H1 (cell line): ENCODE measurements around the gene COL21A1. TPM values are rescaled to one million over a fixed set of nuclear protein-coding genes. Genes with fewer than 3 reads are reported as not detected.

Experiments
- CTCF ChIA-PET: fragments of 300-600 bp; sonication (Branson Sonifier 250); formaldehyde crosslinking; loops from one replicate; lab custom pipeline; 2021; ENCODE audit not compliant: partially characterized antibody; lab: Charles Lee
- POLR2A ChIA-PET: fragments of 300-600 bp; sonication (Branson Sonifier 250); formaldehyde crosslinking; loops from one replicate; lab custom pipeline; 2021; ENCODE audit warnings: inconsistent platforms; ENCODE audit not compliant: partially characterized antibody; lab: Charles Lee
- DNase-seq, 2 experiments: peaks; one replicate each; pipeline versions ENCODE4 v3.0.0 to v3.0.0-alpha.2; 2010 to 2022; ENCODE audit warnings: low spot score in 2 of 2, low read depth in 1 of 2, mixed read lengths in 1 of 2
- FAIRE-seq: peaks from 2 replicates; lab custom pipeline; 2011; peaks lifted over from hg19 to GRCh38; lab: Jason Lieb, UNC
- H2AFZ ChIP-seq: 2 replicates; pipeline ENCODE4 v1.8.1; 2012; ENCODE audit warnings: low read length, inconsistent platforms
- H2AK5ac ChIP-seq: 2 replicates; pipeline ENCODE4 v1.6.1; 2013; ENCODE audit warnings: low read depth, low read length
- H2BK120ac ChIP-seq: replicated peaks from 2 replicates; pipeline ENCODE3; 2013; ENCODE audit warnings: low read depth, low read length, inconsistent platforms
- H2BK12ac ChIP-seq: 2 replicates; pipeline ENCODE4 v1.6.1; 2013; ENCODE audit warnings: low read depth, low read length
- H2BK15ac ChIP-seq: 2 replicates; pipeline ENCODE4 v1.6.1; 2013; ENCODE audit warnings: low read length
- H2BK20ac ChIP-seq: 2 replicates; pipeline ENCODE4 v1.6.1; 2013; ENCODE audit warnings: low read length
- H2BK5ac ChIP-seq: 2 replicates; pipeline ENCODE4 v1.6.1; 2013; ENCODE audit warnings: low read depth, low read length
- H3K14ac ChIP-seq: 2 replicates; pipeline ENCODE4 v1.6.1; 2013; ENCODE audit warnings: inconsistent platforms; ENCODE audit not compliant: insufficient read length
- H3K18ac ChIP-seq: 2 replicates; pipeline ENCODE4 v1.6.1; 2013; ENCODE audit warnings: low read length; ENCODE audit errors: extremely low read depth
- H3K23ac ChIP-seq: 2 replicates; pipeline ENCODE4 v1.6.1; 2013; ENCODE audit warnings: inconsistent platforms; ENCODE audit not compliant: insufficient read length
- H3K23me2 ChIP-seq: 2 replicates; pipeline ENCODE4 v1.6.1; 2013; ENCODE audit warnings: low read depth, low read length
- H3K27ac ChIP-seq: 2 replicates; pipeline ENCODE4 v1.6.1; 2011; ENCODE audit warnings: low read depth, low read length, inconsistent platforms
- H3K27me3 ChIP-seq, 4 experiments: replicated peaks in 1 of 4; 1 replicate in 1 of 4; 2 replicates in 3 of 4; pipeline versions ENCODE4 v1.6.1 to v1.8.1; 2011 to 2013; ENCODE audit warnings: low read length in 3 of 4, mild to moderate bottlenecking in 3 of 4, inconsistent platforms in 2 of 4, mixed read lengths in 2 of 4, moderate library complexity in 1 of 4; ENCODE audit not compliant: control insufficient read depth in 3 of 4, insufficient read depth in 3 of 4; ENCODE audit errors: extremely low read depth in 1 of 4
- H3K36me3 ChIP-seq, 4 experiments: 2 replicates each; pipeline versions ENCODE4 v1.6.1 to v1.8.1; 2011 to 2013; ENCODE audit warnings: mild to moderate bottlenecking in 4 of 4, low read length in 3 of 4, moderate library complexity in 2 of 4, control low read depth in 1 of 4, inconsistent platforms in 1 of 4; ENCODE audit not compliant: insufficient read depth in 4 of 4, control insufficient read depth in 2 of 4
- H3K4ac ChIP-seq: replicated peaks from 2 replicates; pipeline ENCODE3; 2013; ENCODE audit warnings: low read length, low read depth, mixed read lengths, inconsistent platforms; ENCODE audit not compliant: insufficient read length
- H3K4me1 ChIP-seq, 4 experiments: replicated peaks in 1 of 4; 1 replicate in 1 of 4; 2 replicates in 3 of 4; pipeline versions ENCODE4 v1.6.1 to v1.8.1; 2011 to 2013; ENCODE audit warnings: low read length in 3 of 4, inconsistent platforms in 2 of 4, mixed read lengths in 1 of 4; ENCODE audit not compliant: insufficient read depth in 4 of 4, control insufficient read depth in 3 of 4
- H3K4me2 ChIP-seq, 2 experiments: 2 replicates each; pipeline versions ENCODE4 v1.6.1 to v1.8.1; 2011 to 2013; ENCODE audit warnings: low read depth in 2 of 2, low read length in 2 of 2, control low read depth in 1 of 2, inconsistent platforms in 1 of 2, mild to moderate bottlenecking in 1 of 2; ENCODE audit not compliant: insufficient read depth in 1 of 2
- H3K4me3 ChIP-seq, 4 experiments: fragments of 200-600, 300-600 bp in 1 of 4; sonication (generic), shearing (Covaris generic), sonication (Bioruptor Twin) in 1 of 4; 2 replicates each; pipeline versions ENCODE4 v1.5.1 to v1.8.1; 2011 to 2016; ENCODE audit warnings: low read length in 4 of 4, low read depth in 3 of 4, control low read depth in 2 of 4, inconsistent platforms in 2 of 4, mild to moderate bottlenecking in 2 of 4, mixed read lengths in 1 of 4, moderate library complexity in 1 of 4; ENCODE audit not compliant: insufficient read depth in 2 of 4; ENCODE audit errors: extremely low read depth in 1 of 4
- H3K56ac ChIP-seq: replicated peaks from 2 replicates; pipeline ENCODE3; 2013; ENCODE audit warnings: low read depth, mild to moderate bottlenecking, mixed read lengths, low read length, inconsistent platforms; ENCODE audit not compliant: insufficient read length
- H3K79me1 ChIP-seq: 2 replicates; pipeline ENCODE4 v1.6.1; 2013; ENCODE audit warnings: low read depth, low read length, control low read depth
- H3K79me2 ChIP-seq, 2 experiments: 2 replicates each; pipeline versions ENCODE4 v1.6.1 to v1.8.1; 2012 to 2013; ENCODE audit warnings: low read length in 2 of 2, mild to moderate bottlenecking in 2 of 2, inconsistent platforms in 1 of 2; ENCODE audit not compliant: insufficient read depth in 2 of 2, control insufficient read depth in 1 of 2
- H3K9ac ChIP-seq, 4 experiments: replicated peaks in 1 of 4; 1 replicate in 1 of 4; 2 replicates in 3 of 4; pipeline versions ENCODE4 v1.6.1 to v1.8.1; 2011 to 2013; ENCODE audit warnings: low read depth in 3 of 4, low read length in 3 of 4, control low read depth in 2 of 4, mild to moderate bottlenecking in 2 of 4, moderate library complexity in 2 of 4, inconsistent platforms in 1 of 4; ENCODE audit errors: extremely low read depth in 1 of 4
- H3K9me3 ChIP-seq, 2 experiments: 2 replicates each; pipeline versions ENCODE4 v1.6.1 to v1.8.1; 2012 to 2013; ENCODE audit warnings: mild to moderate bottlenecking in 2 of 2, moderate library complexity in 2 of 2, control low read depth in 1 of 2, inconsistent platforms in 1 of 2, low read depth in 1 of 2, low read length in 1 of 2, mixed read lengths in 1 of 2; ENCODE audit not compliant: insufficient read depth in 2 of 2
- H4K20me1 ChIP-seq, 2 experiments: replicated peaks in 1 of 2; 2 replicates each; pipeline versions ENCODE3 to v1.8.1; 2011 to 2013; ENCODE audit warnings: inconsistent platforms in 2 of 2, low read length in 2 of 2, mild to moderate bottlenecking in 1 of 2; ENCODE audit not compliant: insufficient read depth in 2 of 2, control insufficient read depth in 1 of 2
- H4K5ac ChIP-seq: 2 replicates; pipeline ENCODE4 v1.6.1; 2013; ENCODE audit warnings: low read length, low read depth, mixed read lengths, inconsistent platforms; ENCODE audit not compliant: insufficient read length
- H4K8ac ChIP-seq: 2 replicates; pipeline ENCODE4 v1.8.0; 2013; ENCODE audit warnings: mild to moderate bottlenecking, moderate library complexity, low read length, inconsistent platforms; ENCODE audit not compliant: insufficient read depth; ENCODE audit errors: extremely low read depth
- H4K91ac ChIP-seq: replicated peaks from 2 replicates; pipeline ENCODE3; 2013; ENCODE audit warnings: low read length, mixed read lengths, inconsistent platforms; ENCODE audit not compliant: insufficient read length
- CEBPB ChIP-seq: IDR thresholded peaks from 2 replicates; pipeline ENCODE4 v1.6.1; 2012; ENCODE audit warnings: low read depth, low read length
- CREB1 ChIP-seq: IDR thresholded peaks from 2 replicates; pipeline ENCODE4 v1.6.1; 2012; ENCODE audit warnings: inconsistent platforms
- KDM4A ChIP-seq: IDR thresholded peaks from one replicate; pipeline ENCODE4 v1.7.1; 2012; ENCODE audit warnings: low read depth, mild to moderate bottlenecking, moderate library complexity, low read length, inconsistent platforms; ENCODE audit not compliant: severe bottlenecking
- NANOG ChIP-seq: IDR thresholded peaks from 2 replicates; pipeline ENCODE4 v1.6.1; 2011; ENCODE audit warnings: low read length, low read depth, mild to moderate bottlenecking, inconsistent platforms; ENCODE audit not compliant: insufficient read depth, poor library complexity, severe bottlenecking
- SAP30 ChIP-seq: fragments of 300-600 bp; sonication (generic); IDR thresholded peaks from 2 replicates; pipeline ENCODE4 v1.7.1; 2012; ENCODE audit warnings: low read length, moderate library complexity, mild to moderate bottlenecking, inconsistent platforms; ENCODE audit not compliant: insufficient read depth, insufficient replicate concordance
- SIN3A ChIP-seq, 2 experiments: IDR thresholded peaks in 1 of 2; conservative IDR thresholded peaks in 1 of 2; 2 replicates each; pipeline ENCODE4 v1.6.1; 2011 to 2012; ENCODE audit warnings: low read length in 2 of 2, improper control_type of control experiment in 1 of 2, low read depth in 1 of 2, mild to moderate bottlenecking in 1 of 2
- SP4 ChIP-seq: IDR thresholded peaks from 2 replicates; pipeline ENCODE4 v1.6.1; 2012; ENCODE audit warnings: low read length, inconsistent platforms
- WGBS, 2 experiments: shearing (Covaris generic) in 1 of 2; methylation state at CpG; one replicate each; pipeline versions ENCODE4 v1.1.6 to v1.1.7; 2013 to 2015; ENCODE audit warnings: low lambda C conversion rate in 2 of 2, mixed read lengths in 2 of 2, inconsistent platforms in 1 of 2, low coverage in 1 of 2, missing lambda C conversion rate in 1 of 2; ENCODE audit not compliant: insufficient replicate concordance in 2 of 2, insufficient coverage in 1 of 2, insufficient read length in 1 of 2; ENCODE audit errors: extremely low coverage in 1 of 2, missing lambda C conversion rate in 1 of 2; 5-methylcytosine and 5-hydroxymethylcytosine counted together
- polyA plus RNA-seq, 7 experiments: library from polyadenylated mRNA; depleted of rRNA in 3 of 7; stranded (reverse) in 5 of 7; unstranded in 2 of 7; fragments of >200 nt in 5 of 7; fragments of 200-250 nt in 2 of 7; gene quantifications; 1 replicate in 5 of 7; 2 replicates in 1 of 7; 4 replicates in 1 of 7; pipeline versions ENCODE4 v1.2.1 to v1.2.3, GENCODE V29; 2011 to 2013; ENCODE audit warnings: missing spikeins in 2 of 7, mixed read lengths in 2 of 7
- total RNA-seq: library from RNA; stranded (reverse); fragmentation: NEBNext Ultra II Directional; extraction: Animal tissue kit (Norgen Biotek cat#: 25700); gene quantifications from 2 replicates; pipeline ENCODE4 v1.2.1, GENCODE V29; 2021
- TF ChIP-seq, protein P1 (sequence below): IDR thresholded peaks from 2 replicates; pipeline ENCODE4 v1.6.1; 2012; ENCODE audit warnings: inconsistent platforms

The COL21A1 gene
- total and polyA plus RNA-seq, 2 of the 8 experiments (the other 6 are each of a cell fraction or from before 2014, with no cell fraction given) = 1.6 to 3.4 TPM

DNA sequence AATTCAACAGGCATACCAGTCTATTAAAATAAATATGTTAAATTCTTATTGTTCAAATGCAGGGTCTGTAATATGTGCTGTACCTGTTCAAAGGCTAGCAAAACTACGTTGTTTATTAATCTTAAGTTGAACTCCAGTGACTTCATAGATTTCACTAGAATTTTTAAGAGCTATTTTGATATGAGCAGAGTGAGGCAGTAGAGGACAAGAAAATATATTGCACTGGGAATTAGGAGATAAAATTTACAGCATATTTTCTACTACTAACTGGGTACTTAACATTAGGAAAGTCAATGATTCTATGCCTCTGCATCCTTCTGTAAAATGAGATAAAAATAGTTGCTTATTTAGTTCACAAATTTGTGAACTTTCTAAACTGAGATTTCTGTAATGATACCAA is 209.8 kb downstream of the COL21A1 start:
- Histone ChIP-seq H3K4ac (no peak overlapping the region), H3K23ac (no peak overlapping the region), H2BK120ac (no peak overlapping the region), H3K14ac (no peak overlapping the region), H3K18ac (no peak overlapping the region), H3K27me3 (no peaks in the 10 kb centered on the region), H4K8ac (no peak overlapping the region), H2BK12ac (no peak overlapping the region), H3K4me3 (no peak overlapping the region), H3K9ac (no peak overlapping the region), H2BK5ac (no peak overlapping the region), H3K4me2 (no peak overlapping the region), H3K27ac (no peak overlapping the region), H2BK20ac (no peak overlapping the region), H3K23me2 (no peaks in the 10 kb centered on the region), H4K20me1 (no peaks in the 10 kb centered on the region), H4K5ac (no peak overlapping the region), H2AFZ (no peak overlapping the region), H4K91ac (no peak overlapping the region), H2AK5ac (no peak overlapping the region), H3K79me1 (no peaks in the 10 kb centered on the region), H3K56ac (no peak overlapping the region), H3K79me2 (no peaks in the 10 kb centered on the region), H3K4me1 (no peaks in the 10 kb centered on the region), H2BK15ac (no peak overlapping the region), H3K36me3 (no peaks in the 10 kb centered on the region), H3K9me3 (no peaks in the 10 kb centered on the region)
- DNase-seq = no peak
- no peak for FAIRE-seq
- CTCF ChIA-PET = interaction anchor here (0.7 to 1.4 kb wide), 3 partner anchors 11 to 1199 kb away, joined by 3 to 5 read pairs (median 3); no protein-coding TSS in a partner anchor
- POLR2A ChIA-PET = no interaction called here
- no peak for TF ChIP-seq NANOG
- TF ChIP-seq, protein P1, sequence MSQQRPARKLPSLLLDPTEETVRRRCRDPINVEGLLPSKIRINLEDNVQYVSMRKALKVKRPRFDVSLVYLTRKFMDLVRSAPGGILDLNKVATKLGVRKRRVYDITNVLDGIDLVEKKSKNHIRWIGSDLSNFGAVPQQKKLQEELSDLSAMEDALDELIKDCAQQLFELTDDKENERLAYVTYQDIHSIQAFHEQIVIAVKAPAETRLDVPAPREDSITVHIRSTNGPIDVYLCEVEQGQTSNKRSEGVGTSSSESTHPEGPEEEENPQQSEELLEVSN = no peak
- no peak for TF ChIP-seq SAP30
- TF ChIP-seq KDM4A = no peak
- no peak for TF ChIP-seq CREB1
- no peak for TF ChIP-seq SP4
- no peak for TF ChIP-seq SIN3A (conservative IDR thresholded peaks at IDR 0.05 in 1 of 2, IDR thresholded peaks at IDR 0.05 in 1 of 2; ENCODE audit: low read depth in 1 of 2, low read length in 2 of 2)
- TF ChIP-seq CEBPB = no peak
- WGBS, 2 experiments = 94% methylated on average over 1 of the region's 1 CpG; no CpG with 5 or more reads in 1 of the 2 experiments
